Measurements from ENCODE around the gene PRDM15. TPM values are rescaled to one million over a fixed set of nuclear protein-coding genes. Genes with fewer than 3 reads are reported as not detected.

Gene PRDM15
- polyA plus RNA-seq, 1 donor (not counting 4 experiments of a cell fraction or from before 2014, with no cell fraction given): 5.2 TPM

- Histone ChIP-seq H3K9ac (ENCODE audit: control insufficient read depth, extremely low read depth, insufficient read depth, low read length) (no peak overlapping the region), H3K9me3 (ENCODE audit: control insufficient read depth, low read depth, low read length) (no peaks in the 10 kb centered on the region), H3K4me3 (ENCODE audit: control insufficient read depth in 2 of 3, extremely low read depth in 1 of 3, insufficient read depth in 2 of 3, low read depth in 1 of 3, low read length in 3 of 3) (no peak overlapping the region), H3K27ac (ENCODE audit: control insufficient read depth, insufficient read depth, low read length) (no peak overlapping the region), H3K36me3 (ENCODE audit: control insufficient read depth in 2 of 2, extremely low read depth in 1 of 2, insufficient read depth in 2 of 2, low read length in 2 of 2) (peaks cover 7 to 16% of the 10 kb centered on the region in 2 experiments), H3K27me3 (ENCODE audit: control insufficient read depth, extremely low read depth, insufficient read depth, low read length) (no peaks in the 10 kb centered on the region), H3K9me1 (ENCODE audit: control insufficient read depth, extremely low read depth, insufficient read depth, low read length) (no peaks in the 10 kb centered on the region), H2AFZ (ENCODE audit: control insufficient read depth, low read length) (no peak overlapping the region), H4K20me1 (ENCODE audit: control insufficient read depth, extremely low read depth, insufficient read depth, low read length) (no peaks in the 10 kb centered on the region), H3K4me2 (ENCODE audit: control insufficient read depth, extremely low read depth, insufficient read depth, low read depth, low read length) (no peak overlapping the region), H3K4me1 (ENCODE audit: control insufficient read depth, extremely low read depth, insufficient read depth, low read length) (no peaks in the 10 kb centered on the region), H3K79me2 (ENCODE audit: control insufficient read depth, insufficient read depth, low read length) (no peaks in the 10 kb centered on the region)
- dilution Hi-C loops (cut with MboI; ENCODE audit: extremely low pct_ligation_motif_present, low sequenced_read_pairs): no loop called here
- no peak for FAIRE-seq
- TF ChIP-seq EZH2 (IDR thresholded peaks at IDR 0.05; ENCODE audit: low read length) (no peak), CTCF (optimal IDR thresholded peaks at IDR 0.05 in 1 of 3, IDR thresholded peaks at IDR 0.05 in 1 of 3, conservative IDR thresholded peaks at IDR 0.05 in 1 of 3; ENCODE audit: extremely low read depth in 1 of 3, insufficient read depth in 2 of 3, low read length in 3 of 3) (no peak)
- peak; percentile 1 for DNase-seq (ENCODE audit: low read depth, low spot score)
Observed at GRCh38 chr21:41831866-41832595, 47.1 kb downstream of the PRDM15 start.

- H3K27me3 ChIP-seq (ENCODE audit: control insufficient read depth, extremely low read depth, insufficient read depth, low read length): no peaks in the 10 kb centered on the region
- peaks cover 7 to 17% of the 10 kb centered on the region in 2 experiments for H3K36me3 ChIP-seq (ENCODE audit: control insufficient read depth in 2 of 2, extremely low read depth in 1 of 2, insufficient read depth in 2 of 2, low read length in 2 of 2)
Observed at GRCh38 chr21:41831453-41831831, 47.7 kb downstream of the PRDM15 start.

More at GRCh38 chr21:41831453-41831831, 47.7 kb downstream of the PRDM15 start:
- H3K9me1 ChIP-seq (ENCODE audit: control insufficient read depth, extremely low read depth, insufficient read depth, low read length): no peaks in the 10 kb centered on the region
- no peak overlapping the region for H3K27ac ChIP-seq (ENCODE audit: control insufficient read depth, insufficient read depth, low read length)
- H3K4me3 ChIP-seq (ENCODE audit: control insufficient read depth in 2 of 3, extremely low read depth in 1 of 3, insufficient read depth in 2 of 3, low read depth in 1 of 3, low read length in 3 of 3): no peak overlapping the region
- no peak overlapping the region for H2AFZ ChIP-seq (ENCODE audit: control insufficient read depth, low read length)
- FAIRE-seq (no peak), DNase-seq (ENCODE audit: low read depth, low spot score) (no peak)
- no peak overlapping the region for H3K4me2 ChIP-seq (ENCODE audit: control insufficient read depth, extremely low read depth, insufficient read depth, low read depth, low read length)
- no peak for TF ChIP-seq CTCF (optimal IDR thresholded peaks at IDR 0.05 in 1 of 3, IDR thresholded peaks at IDR 0.05 in 1 of 3, conservative IDR thresholded peaks at IDR 0.05 in 1 of 3; ENCODE audit: extremely low read depth in 1 of 3, insufficient read depth in 2 of 3, low read length in 3 of 3)
- H3K79me2 ChIP-seq (ENCODE audit: control insufficient read depth, insufficient read depth, low read length): no peaks in the 10 kb centered on the region
- H4K20me1 ChIP-seq (ENCODE audit: control insufficient read depth, extremely low read depth, insufficient read depth, low read length): no peaks in the 10 kb centered on the region
- dilution Hi-C loops (cut with MboI; ENCODE audit: extremely low pct_ligation_motif_present, low sequenced_read_pairs): no loop called here
- H3K9ac ChIP-seq (ENCODE audit: control insufficient read depth, extremely low read depth, insufficient read depth, low read length): no peak overlapping the region
- H3K4me1 ChIP-seq (ENCODE audit: control insufficient read depth, extremely low read depth, insufficient read depth, low read length): no peaks in the 10 kb centered on the region
- no peaks in the 10 kb centered on the region for H3K9me3 ChIP-seq (ENCODE audit: control insufficient read depth, low read depth, low read length)
